Pancreas (tissue), 10 donors: ENCODE data around the gene SASS6. TPM values are rescaled to one million over a fixed set of nuclear protein-coding genes. Genes with fewer than 3 reads are reported as not detected.
"Not testable (repeated sequence)": the region's sequence is repeated elsewhere in the genome, so short reads cannot be mapped to it uniquely, and the experiment has no call there.

Experiments used
- ATAC-seq, 4 donors: fragments of 200-7000 bp; cut with Tn5 transposase; one replicate each; pipeline versions ENCODE4 v1.8.0 to v1.9.1; 2020; ENCODE audit warnings: mild to moderate bottlenecking in 4 of 4, moderate library complexity in 4 of 4
- DNase-seq, 6 donors: peaks; one replicate each; pipeline ENCODE4 v3.0.0-alpha.2; 2020
- FAIRE-seq: peaks from 2 replicates; lab custom pipeline; 2012; peaks lifted over from hg19 to GRCh38; lab: Jason Lieb, UNC
- H3K27ac ChIP-seq, 4 donors: fragments of 200-600 bp; sonication (generic); 1 replicate in 3 of 4; 2 replicates in 1 of 4; pipeline versions ENCODE4 v1.5.0 to v1.8.0; 2020
- H3K27me3 ChIP-seq, 4 donors: fragments of 200-600 bp; one replicate each; pipeline ENCODE4 v1.8.0; 2021
- H3K36me3 ChIP-seq, 3 donors: fragments of 200-600 bp; sonication (generic) in 1 of 3; one replicate each; pipeline versions ENCODE4 v1.5.0 to v1.8.0; 2020 to 2021
- H3K4me1 ChIP-seq, 3 donors: fragments of 200-600 bp; one replicate each; pipeline ENCODE4 v1.8.0; 2021
- H3K4me3 ChIP-seq, 4 donors: fragments of 200-600 bp; sonication (generic) in 2 of 4; one replicate each; pipeline versions ENCODE4 v1.5.0 to v1.8.0; 2020 to 2021
- H3K9me3 ChIP-seq, 4 donors: fragments of 200-600 bp; one replicate each; pipeline ENCODE4 v1.8.0; 2021
- CTCF ChIP-seq, 4 donors: fragments of 200-600 bp; sonication (generic) in 3 of 4; IDR thresholded peaks; one replicate each; pipeline versions ENCODE4 v1.5.0 to v1.8.0; 2021; ENCODE audit warnings: antibody characterized with exemption in 4 of 4
- WGBS, 2 donors: extraction: QIAGEN DNeasy Blood & Tissue Kit; methylation state at CpG; one replicate each; pipeline ENCODE4 v1.1.7; 2013; 5-methylcytosine and 5-hydroxymethylcytosine counted together
- intact Hi-C, 3 donors: fragments of 100-400 bp; cut with DNase I; formaldehyde crosslinking; loops; one replicate each; pipeline versions ENCODE4 v1.11.1 to v1.14.2; 2022
- polyA plus RNA-seq, 2 donors: library from polyadenylated mRNA; stranded (reverse); fragments of 200-250 nt; gene quantifications; one replicate each; pipeline ENCODE4 v1.2.3, GENCODE V29; 2013
- total RNA-seq, 6 donors: library from RNA; stranded (reverse); fragmentation: NEBNext Ultra II Directional in 4 of 6; extraction: Animal tissue kit (Norgen Biotek cat#: 25700) in 4 of 6; gene quantifications; one replicate each; pipeline versions ENCODE4 v1.2.1 to v1.2.4, GENCODE V29; 2021 to 2023
- donor health status: healthy with polysubstance abuse.
- donor health status: DM: no; HTN: no; CAD: no; lungs with moderate emphysema.
- donor health status: DM: no; HTN: no; CAD: no.
- donor health status: control.
- donor health status: control.
- donor health status: Bipolar disorder and iron deficiency.
- donor health status: DM: yes; HTN: yes; CAD: no.
- donor health status: DM: no; HTN: no; CAD: no.
- donor health status: DM: no; HTN: no; CAD: no.
- donor health status: DM: yes; HTN: yes; CAD: no.

SASS6 gene
- total and polyA plus RNA-seq, 8 donors: 0.76 to 1.8 (median 1.3) TPM

- intact Hi-C loops: no loop called here
- FAIRE-seq: no peak
- no peaks in the 10 kb centered on the region for H3K4me1 ChIP-seq
- no peaks in the 10 kb centered on the region for H3K27me3 ChIP-seq
- no peak for ATAC-seq
- TF ChIP-seq CTCF (IDR thresholded peaks at IDR 0.05): no peak
- H3K9me3 ChIP-seq: no peaks in the 10 kb centered on the region
- 89 to 91% methylated on average over 4 of the region's 4 CpGs for WGBS, 2 donors
- no peaks in the 10 kb centered on the region for H3K36me3 ChIP-seq
- no peak overlapping the region for H3K4me3 ChIP-seq
- no peak for DNase-seq
- no peak overlapping the region for H3K27ac ChIP-seq
These were observed 79.0 kb downstream of the SASS6 start for GRCh38 chr1:100053727-100054126.

- Histone ChIP-seq H3K4me3 (no peak overlapping the region), H3K4me1 (no peaks in the 10 kb centered on the region), H3K9me3 (no peaks in the 10 kb centered on the region), H3K27ac (no peak overlapping the region), H3K27me3 (no peaks in the 10 kb centered on the region), H3K36me3 (no peaks in the 10 kb centered on the region)
- no peak for TF ChIP-seq CTCF (IDR thresholded peaks at IDR 0.05)
- intact Hi-C loops: no loop called here
- FAIRE-seq (no peak), DNase-seq (no peak), ATAC-seq (no peak)
These were observed 79.6 kb downstream of the SASS6 start for GRCh38 chr1:100053119-100053518.

DNA sequence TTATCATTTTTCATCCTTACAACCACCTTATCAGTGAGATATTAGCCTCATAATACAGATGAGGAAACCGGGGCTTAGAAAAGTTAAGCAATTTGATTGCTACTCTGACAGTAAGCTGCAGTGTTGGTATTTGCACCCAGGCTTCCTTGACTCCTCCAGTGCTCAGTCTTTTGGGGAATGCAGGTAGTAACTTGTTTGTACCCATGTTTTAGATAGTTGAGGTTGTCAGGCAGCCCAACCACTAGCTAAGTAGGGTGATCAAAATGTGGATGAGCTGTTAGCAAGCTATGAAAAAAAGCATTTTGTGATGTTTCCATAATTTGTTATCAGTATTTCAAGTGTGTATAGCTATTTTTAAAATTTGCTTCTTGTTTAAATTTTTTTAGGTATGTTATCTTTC, 80.8 kb downstream of the SASS6 start:
- no peak for ATAC-seq
- DNase-seq: no peak
- Histone ChIP-seq H3K27ac (no peak overlapping the region), H3K9me3 (no peaks in the 10 kb centered on the region), H3K4me3 (no peak overlapping the region), H3K27me3 (no peaks in the 10 kb centered on the region), H3K4me1 (no peaks in the 10 kb centered on the region), H3K36me3 (no peaks in the 10 kb centered on the region)
- intact Hi-C loops: no loop called here
- no peak for FAIRE-seq
- WGBS, 2 donors: 44 to 52% methylated on average over 1 of the region's 1 CpG
- TF ChIP-seq CTCF (IDR thresholded peaks at IDR 0.05): no peak

DNA sequence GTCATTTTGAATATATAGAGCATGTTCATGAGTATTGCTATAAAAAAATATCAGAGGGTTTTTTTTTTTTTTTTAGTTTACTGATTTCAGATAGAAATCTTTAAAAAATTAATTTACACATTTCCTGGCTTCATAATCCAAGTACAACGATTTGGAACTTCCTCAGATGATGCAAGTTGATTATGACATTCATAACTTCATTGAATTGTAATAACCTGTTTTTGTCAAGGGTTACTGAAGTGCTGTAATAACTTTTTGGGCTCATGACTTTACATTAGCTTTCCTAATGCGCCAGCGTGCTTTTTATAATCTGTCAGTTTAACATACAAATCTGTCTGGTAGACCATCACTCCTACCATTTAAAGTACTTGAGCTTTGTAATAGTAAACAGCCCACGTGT, 81.3 kb downstream of the SASS6 start:
- FAIRE-seq (no peak), ATAC-seq (no peak), DNase-seq (no peak)
- Histone ChIP-seq H3K9me3 (no peaks in the 10 kb centered on the region), H3K4me1 (no peaks in the 10 kb centered on the region), H3K27ac (no peak overlapping the region), H3K4me3 (no peak overlapping the region), H3K27me3 (no peaks in the 10 kb centered on the region), H3K36me3 (no peaks in the 10 kb centered on the region)
- 79 to 84% methylated on average over 4 of the region's 4 CpGs for WGBS, 2 donors
- TF ChIP-seq CTCF (IDR thresholded peaks at IDR 0.05): no peak
- intact Hi-C loops: no loop called here

GRCh38 chr1:100050139-100050538, 82.6 kb downstream of the SASS6 start:
- no peaks in the 10 kb centered on the region for H3K4me1 ChIP-seq
- no peaks in the 10 kb centered on the region for H3K9me3 ChIP-seq
- H3K27me3 ChIP-seq: no peaks in the 10 kb centered on the region
- no peak for TF ChIP-seq CTCF (IDR thresholded peaks at IDR 0.05)
- H3K36me3 ChIP-seq: no peaks in the 10 kb centered on the region
- 82 to 88% methylated on average over 4 of the region's 4 CpGs for WGBS, 2 donors
- FAIRE-seq (no peak), ATAC-seq (no peak), DNase-seq (no peak)
- intact Hi-C loops: no loop called here
- H3K4me3 ChIP-seq: no peak overlapping the region
- H3K27ac ChIP-seq: no peak overlapping the region

GRCh38 chr1:100047235-100047708, 85.5 kb downstream of the SASS6 start:
- H3K27ac ChIP-seq, H3K4me1 ChIP-seq, intact Hi-C loops, H3K36me3 ChIP-seq, H3K4me3 ChIP-seq, ATAC-seq, DNase-seq, H3K27me3 ChIP-seq, H3K9me3 ChIP-seq, FAIRE-seq: not testable (repeated sequence)
- 91 to 95% methylated on average over 11 of the region's 11 CpGs for WGBS, 2 donors
